HepG2 (cell line): ENCODE results near the gene STYXL1.

Experiments used
- HDAC2 ChIP-seq: sonication (generic); formaldehyde crosslinking; IDR thresholded peaks from 2 replicates; pipeline ENCODE4 v1.4.0; 2020; ENCODE audit warnings: missing genetic modification reagents
- TF ChIP-seq, protein P1 (sequence below): sonication (generic); formaldehyde crosslinking; IDR thresholded peaks from 2 replicates; pipeline ENCODE4 v1.5.1; 2020; ENCODE audit warnings: mild to moderate bottlenecking, missing genetic modification reagents, moderate library complexity
- TF ChIP-seq, protein P2 (sequence below): sonication (generic); formaldehyde crosslinking; IDR thresholded peaks from 2 replicates; pipeline ENCODE4 v1.8.0; 2023; ENCODE audit warnings: mild to moderate bottlenecking, missing genetic modification reagents
- TF ChIP-seq, protein P3 (sequence below): sonication (generic); formaldehyde crosslinking; IDR thresholded peaks from 2 replicates; pipeline ENCODE4 v1.5.0; 2020; ENCODE audit warnings: mild to moderate bottlenecking, missing genetic modification reagents, moderate library complexity

DNA sequence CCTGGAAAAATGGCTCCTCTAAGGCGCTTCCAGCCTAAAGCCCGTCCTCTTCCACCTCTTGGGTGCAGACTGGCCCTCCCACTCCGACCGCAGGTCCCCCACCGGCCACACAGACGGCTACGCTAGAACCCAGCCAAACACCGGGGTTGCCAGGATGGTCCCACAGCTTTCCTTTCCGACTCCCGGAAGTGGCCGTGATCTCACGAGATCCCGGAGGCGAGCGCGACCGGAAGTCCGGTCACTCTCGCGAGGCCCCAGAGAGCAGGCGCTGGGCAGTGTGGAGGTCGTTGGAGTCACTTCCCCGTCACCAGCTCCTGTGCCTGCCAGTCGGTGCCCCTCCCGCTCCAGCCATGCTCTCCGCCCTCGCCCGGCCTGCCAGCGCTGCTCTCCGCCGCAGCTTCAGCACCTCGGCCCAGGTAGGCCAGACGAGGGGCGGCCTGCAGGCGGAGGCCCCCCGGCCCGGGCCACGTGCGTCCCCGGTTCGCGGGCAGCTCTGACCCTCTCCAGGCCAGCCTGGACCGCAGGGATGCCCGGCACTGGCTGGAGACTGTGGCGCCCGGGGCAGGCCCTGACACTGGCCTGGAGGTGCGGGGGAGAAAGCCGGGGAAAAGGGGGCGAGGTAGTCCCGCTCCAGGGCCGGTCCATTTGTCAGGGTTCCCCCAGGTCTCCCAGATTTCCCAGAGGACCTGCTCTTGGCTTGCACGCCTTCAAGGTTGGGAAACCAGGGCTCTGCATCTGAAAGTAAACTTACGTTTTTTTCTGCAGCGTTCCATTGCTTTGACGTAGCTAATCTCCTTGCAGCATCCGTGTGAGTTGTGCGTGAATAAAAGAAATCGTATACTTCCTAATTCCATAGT, at the start of gene STYXL1, which contains the start of gene MDH2:
- TF ChIP-seq, protein P1, sequence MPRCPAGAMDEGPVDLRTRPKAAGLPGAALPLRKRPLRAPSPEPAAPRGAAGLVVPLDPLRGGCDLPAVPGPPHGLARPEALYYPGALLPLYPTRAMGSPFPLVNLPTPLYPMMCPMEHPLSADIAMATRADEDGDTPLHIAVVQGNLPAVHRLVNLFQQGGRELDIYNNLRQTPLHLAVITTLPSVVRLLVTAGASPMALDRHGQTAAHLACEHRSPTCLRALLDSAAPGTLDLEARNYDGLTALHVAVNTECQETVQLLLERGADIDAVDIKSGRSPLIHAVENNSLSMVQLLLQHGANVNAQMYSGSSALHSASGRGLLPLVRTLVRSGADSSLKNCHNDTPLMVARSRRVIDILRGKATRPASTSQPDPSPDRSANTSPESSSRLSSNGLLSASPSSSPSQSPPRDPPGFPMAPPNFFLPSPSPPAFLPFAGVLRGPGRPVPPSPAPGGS (CRISPR knock-in tag) = peak; percentile 91
- TF ChIP-seq, protein P2, sequence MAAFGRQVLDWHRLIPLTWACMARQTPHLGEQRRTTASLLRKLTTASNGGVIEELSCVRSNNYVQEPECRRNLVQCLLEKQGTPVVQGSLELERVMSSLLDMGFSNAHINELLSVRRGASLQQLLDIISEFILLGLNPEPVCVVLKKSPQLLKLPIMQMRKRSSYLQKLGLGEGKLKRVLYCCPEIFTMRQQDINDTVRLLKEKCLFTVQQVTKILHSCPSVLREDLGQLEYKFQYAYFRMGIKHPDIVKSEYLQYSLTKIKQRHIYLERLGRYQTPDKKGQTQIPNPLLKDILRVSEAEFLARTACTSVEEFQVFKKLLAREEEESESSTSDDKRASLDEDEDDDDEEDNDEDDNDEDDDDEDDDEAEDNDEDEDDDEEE (CRISPR knock-in tag) = no peak; the same call in none of the 2 replicates
- TF ChIP-seq, protein P3, sequence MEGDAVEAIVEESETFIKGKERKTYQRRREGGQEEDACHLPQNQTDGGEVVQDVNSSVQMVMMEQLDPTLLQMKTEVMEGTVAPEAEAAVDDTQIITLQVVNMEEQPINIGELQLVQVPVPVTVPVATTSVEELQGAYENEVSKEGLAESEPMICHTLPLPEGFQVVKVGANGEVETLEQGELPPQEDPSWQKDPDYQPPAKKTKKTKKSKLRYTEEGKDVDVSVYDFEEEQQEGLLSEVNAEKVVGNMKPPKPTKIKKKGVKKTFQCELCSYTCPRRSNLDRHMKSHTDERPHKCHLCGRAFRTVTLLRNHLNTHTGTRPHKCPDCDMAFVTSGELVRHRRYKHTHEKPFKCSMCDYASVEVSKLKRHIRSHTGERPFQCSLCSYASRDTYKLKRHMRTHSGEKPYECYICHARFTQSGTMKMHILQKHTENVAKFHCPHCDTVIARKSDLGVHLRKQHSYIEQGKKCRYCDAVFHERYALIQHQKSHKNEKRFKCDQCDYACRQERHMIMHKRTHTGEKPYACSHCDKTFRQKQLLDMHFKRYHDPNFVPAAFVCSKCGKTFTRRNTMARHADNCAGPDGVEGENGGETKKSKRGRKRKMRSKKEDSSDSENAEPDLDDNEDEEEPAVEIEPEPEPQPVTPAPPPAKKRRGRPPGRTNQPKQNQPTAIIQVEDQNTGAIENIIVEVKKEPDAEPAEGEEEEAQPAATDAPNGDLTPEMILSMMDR (CRISPR knock-in tag) = no peak; the same call in 1 of the 2 replicates
- TF ChIP-seq HDAC2 (CRISPR knock-in tag) = peak; percentile 82
